Left ventricle myocardium inferior (tissue), 1 donor: ENCODE data around the gene MTMR6. TPM values are rescaled to one million over a fixed set of nuclear protein-coding genes. Genes with fewer than 3 reads are reported as not detected.
"Not testable (repeated sequence)": the region's sequence is repeated elsewhere in the genome, so short reads cannot be mapped to it uniquely, and the experiment has no call there.

Source experiments
- DNase-seq: peaks from one replicate; pipeline ENCODE4 v3.0.0-alpha.2; 2020
- H3K27ac ChIP-seq: fragments of 200-600 bp; replicated peaks from 2 replicates; pipeline ENCODE4 v1.8.0; 2021
- H3K27me3 ChIP-seq: fragments of 200-600 bp; 2 replicates; pipeline ENCODE4 v1.8.0; 2021; ENCODE audit warnings: low read depth
- H3K36me3 ChIP-seq: fragments of 200-600 bp; 2 replicates; pipeline ENCODE4 v1.8.0; 2021
- H3K4me1 ChIP-seq: fragments of 200-600 bp; 2 replicates; pipeline ENCODE4 v1.8.0; 2021
- H3K4me3 ChIP-seq: fragments of 200-600 bp; 2 replicates; pipeline ENCODE4 v1.8.0; 2021; ENCODE audit warnings: mild to moderate bottlenecking, moderate library complexity
- H3K9me3 ChIP-seq: fragments of 200-600 bp; replicated peaks from 2 replicates; pipeline ENCODE4 v1.8.0; 2021
- intact Hi-C: fragments of 100-400 bp; cut with micrococcal nuclease; formaldehyde crosslinking; loops from one replicate; pipeline ENCODE4 v1.11.0; 2022
- total RNA-seq: library from RNA; stranded (reverse); fragmentation: NEBNext Ultra II Directional; extraction: Animal tissue kit (Norgen Biotek cat#: 25700); gene quantifications from one replicate; pipeline ENCODE4 v1.2.1, GENCODE V29; 2021
- TF ChIP-seq, protein P1 (sequence below): fragments of 200-600 bp; IDR thresholded peaks from 2 replicates; pipeline ENCODE4 v1.8.0; 2021; ENCODE audit warnings: antibody characterized with exemption, mild to moderate bottlenecking, borderline replicate concordance
- donor health status: DM: no; HTN: yes; CAD: no; lungs with severe emphysema.

Gene MTMR6
- total RNA-seq, 1 donor from 2014 or later = 17.4 TPM

DNA sequence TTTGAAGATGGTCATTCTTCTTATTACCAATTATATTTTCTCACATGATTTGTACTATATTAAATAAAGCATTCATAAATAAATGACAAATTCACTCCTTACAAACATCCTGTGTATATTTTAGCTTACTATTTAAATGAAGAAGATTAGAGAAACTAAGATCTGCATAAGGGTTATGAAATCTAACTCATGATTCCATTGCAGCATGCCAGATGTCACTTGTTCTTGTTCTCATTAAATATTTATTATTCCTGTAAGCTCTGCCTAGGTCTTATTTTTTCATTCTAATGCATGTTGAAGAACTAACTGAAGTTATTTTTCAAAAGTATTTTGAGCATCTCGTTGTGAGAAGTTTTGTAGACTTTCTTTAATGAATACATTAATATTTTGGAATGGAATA lies 32.5 kb upstream of the MTMR6 start:
- H3K36me3 ChIP-seq = peaks cover 89% of the 10 kb centered on the region
- H3K27ac ChIP-seq = no peak overlapping the region
- no peak for DNase-seq
- TF ChIP-seq, protein P1, sequence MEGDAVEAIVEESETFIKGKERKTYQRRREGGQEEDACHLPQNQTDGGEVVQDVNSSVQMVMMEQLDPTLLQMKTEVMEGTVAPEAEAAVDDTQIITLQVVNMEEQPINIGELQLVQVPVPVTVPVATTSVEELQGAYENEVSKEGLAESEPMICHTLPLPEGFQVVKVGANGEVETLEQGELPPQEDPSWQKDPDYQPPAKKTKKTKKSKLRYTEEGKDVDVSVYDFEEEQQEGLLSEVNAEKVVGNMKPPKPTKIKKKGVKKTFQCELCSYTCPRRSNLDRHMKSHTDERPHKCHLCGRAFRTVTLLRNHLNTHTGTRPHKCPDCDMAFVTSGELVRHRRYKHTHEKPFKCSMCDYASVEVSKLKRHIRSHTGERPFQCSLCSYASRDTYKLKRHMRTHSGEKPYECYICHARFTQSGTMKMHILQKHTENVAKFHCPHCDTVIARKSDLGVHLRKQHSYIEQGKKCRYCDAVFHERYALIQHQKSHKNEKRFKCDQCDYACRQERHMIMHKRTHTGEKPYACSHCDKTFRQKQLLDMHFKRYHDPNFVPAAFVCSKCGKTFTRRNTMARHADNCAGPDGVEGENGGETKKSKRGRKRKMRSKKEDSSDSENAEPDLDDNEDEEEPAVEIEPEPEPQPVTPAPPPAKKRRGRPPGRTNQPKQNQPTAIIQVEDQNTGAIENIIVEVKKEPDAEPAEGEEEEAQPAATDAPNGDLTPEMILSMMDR = no peak
- no peaks in the 10 kb centered on the region for H3K4me1 ChIP-seq
- H3K9me3 ChIP-seq = no peaks in the 10 kb centered on the region
- no peak overlapping the region for H3K4me3 ChIP-seq
- no peaks in the 10 kb centered on the region for H3K27me3 ChIP-seq
- intact Hi-C loops = no loop called here

DNA sequence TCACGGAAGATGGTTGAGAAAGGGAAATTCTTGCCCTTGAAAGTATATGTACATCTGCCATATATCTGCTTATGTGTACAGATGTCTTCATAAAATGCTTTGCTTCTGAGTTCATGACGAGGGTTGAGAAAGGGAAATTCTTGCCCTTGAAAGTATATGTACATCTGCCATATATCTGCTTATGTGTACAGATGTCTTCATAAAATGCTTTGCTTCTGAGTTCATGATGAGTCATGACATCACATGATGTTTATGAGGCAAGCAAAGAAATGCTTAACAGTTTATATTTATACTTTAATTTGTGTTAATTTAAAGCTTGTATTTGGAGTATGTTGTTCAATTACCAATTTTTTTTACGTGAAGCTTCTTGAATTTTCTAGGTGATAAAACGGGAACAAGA lies 31.7 kb upstream of the MTMR6 start:
- H3K9me3 ChIP-seq, H3K27ac ChIP-seq, H3K27me3 ChIP-seq, intact Hi-C loops, H3K4me1 ChIP-seq, H3K4me3 ChIP-seq, DNase-seq: not testable (repeated sequence)
- peaks cover 89% of the 10 kb centered on the region for H3K36me3 ChIP-seq

DNA sequence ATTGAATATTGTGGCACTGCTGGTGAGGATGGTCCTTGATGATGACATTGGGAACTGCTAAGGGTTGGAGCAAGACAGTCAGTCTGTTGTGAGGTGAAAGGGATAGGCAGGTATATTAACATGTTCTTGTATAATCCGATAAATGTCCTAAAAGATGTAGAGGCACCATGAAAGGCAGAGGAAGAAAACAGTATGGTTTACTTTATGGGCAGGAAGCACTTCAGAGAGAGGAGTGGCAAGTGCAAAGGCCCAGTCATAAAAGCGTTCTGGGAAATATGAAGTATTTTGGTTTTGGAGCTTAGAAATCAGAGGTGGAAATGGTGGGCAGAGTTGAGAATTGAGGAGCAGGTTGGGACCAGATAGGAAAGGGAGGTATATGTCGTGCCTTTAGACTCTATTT lies 23.6 kb upstream of the MTMR6 start:
- Histone ChIP-seq H3K9me3 (no peaks in the 10 kb centered on the region), H3K4me1 (peaks cover 11% of the 10 kb centered on the region), H3K4me3 (no peak overlapping the region), H3K27me3 (no peaks in the 10 kb centered on the region), H3K27ac (no peak overlapping the region), H3K36me3 (peaks cover 77% of the 10 kb centered on the region)
- TF ChIP-seq, protein P1 = no peak
- no peak for DNase-seq
- intact Hi-C loops = no loop called here

DNA sequence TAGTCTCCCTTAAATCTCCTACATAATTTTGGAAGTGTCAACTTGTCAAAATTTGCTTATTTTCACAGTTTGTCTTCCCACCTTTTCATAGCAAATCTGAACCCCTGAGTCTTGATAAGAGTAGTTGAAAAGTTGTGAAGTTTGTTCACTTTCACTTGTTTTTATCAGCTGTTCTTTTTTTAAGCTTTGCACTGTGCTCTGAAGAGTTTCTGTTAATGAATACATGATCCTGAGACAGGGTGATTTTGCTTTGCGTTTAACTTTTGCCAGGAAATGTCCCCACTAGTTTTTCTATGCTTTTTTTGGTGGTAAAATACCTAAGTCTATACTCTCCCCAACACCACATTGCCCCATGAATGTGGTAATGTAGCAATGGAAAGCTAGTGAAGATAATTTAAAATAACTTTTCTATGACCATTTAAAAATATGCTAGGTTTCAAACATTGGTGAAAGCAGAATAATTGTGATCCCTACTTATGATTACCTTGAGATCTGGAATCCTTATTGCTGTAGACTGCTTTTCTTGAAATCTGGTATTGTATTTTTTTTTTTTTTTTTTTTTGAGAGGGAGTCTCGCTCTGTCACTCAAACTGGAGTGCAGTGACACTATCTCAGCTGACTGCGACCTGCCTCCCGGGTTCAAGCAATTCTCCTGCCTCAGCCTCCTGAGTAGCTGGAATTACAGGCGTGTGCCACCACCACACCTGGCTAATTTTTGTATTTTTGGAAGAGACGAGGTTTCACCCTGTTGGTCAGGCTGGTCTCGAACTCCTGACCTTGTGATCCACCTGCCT lies 19.6 kb upstream of the MTMR6 start:
- intact Hi-C loops = no loop called here
- Histone ChIP-seq H3K27ac (no peak overlapping the region), H3K9me3 (no peaks in the 10 kb centered on the region), H3K36me3 (peaks cover 37% of the 10 kb centered on the region), H3K4me1 (peaks cover 27% of the 10 kb centered on the region), H3K27me3 (no peaks in the 10 kb centered on the region), H3K4me3 (no peak overlapping the region)
- DNase-seq = no peak
- TF ChIP-seq, protein P1 = no peak

DNA sequence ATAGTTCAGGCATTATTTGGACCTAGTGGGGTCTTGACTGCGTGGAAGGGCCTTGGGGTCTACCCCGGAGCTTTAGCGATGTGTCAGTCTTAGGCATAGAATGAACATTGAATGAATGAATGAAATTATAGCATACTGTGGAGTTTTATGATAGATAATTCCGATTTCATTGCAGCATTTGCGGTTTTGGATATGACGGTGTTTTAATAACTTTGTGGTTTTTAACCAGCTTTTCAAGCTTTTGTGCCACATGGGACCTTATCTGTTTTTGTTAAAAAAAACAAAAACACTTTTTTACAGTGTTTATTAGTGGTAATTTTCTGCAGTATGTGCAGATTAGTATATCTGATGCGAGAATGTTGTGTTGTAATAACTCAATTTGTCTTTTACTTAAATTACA lies 14.8 kb upstream of the MTMR6 start:
- H3K27me3 ChIP-seq = peaks cover 8% of the 10 kb centered on the region
- peak overlapping the region; percentile 87 for H3K4me3 ChIP-seq
- H3K36me3 ChIP-seq = no peaks in the 10 kb centered on the region
- intact Hi-C loops = no loop called here
- H3K27ac ChIP-seq = peak overlapping the region; percentile 92
- TF ChIP-seq, protein P1 = no peak
- DNase-seq = no peak
- H3K9me3 ChIP-seq = no peaks in the 10 kb centered on the region
- H3K4me1 ChIP-seq = peaks cover 28% of the 10 kb centered on the region

DNA sequence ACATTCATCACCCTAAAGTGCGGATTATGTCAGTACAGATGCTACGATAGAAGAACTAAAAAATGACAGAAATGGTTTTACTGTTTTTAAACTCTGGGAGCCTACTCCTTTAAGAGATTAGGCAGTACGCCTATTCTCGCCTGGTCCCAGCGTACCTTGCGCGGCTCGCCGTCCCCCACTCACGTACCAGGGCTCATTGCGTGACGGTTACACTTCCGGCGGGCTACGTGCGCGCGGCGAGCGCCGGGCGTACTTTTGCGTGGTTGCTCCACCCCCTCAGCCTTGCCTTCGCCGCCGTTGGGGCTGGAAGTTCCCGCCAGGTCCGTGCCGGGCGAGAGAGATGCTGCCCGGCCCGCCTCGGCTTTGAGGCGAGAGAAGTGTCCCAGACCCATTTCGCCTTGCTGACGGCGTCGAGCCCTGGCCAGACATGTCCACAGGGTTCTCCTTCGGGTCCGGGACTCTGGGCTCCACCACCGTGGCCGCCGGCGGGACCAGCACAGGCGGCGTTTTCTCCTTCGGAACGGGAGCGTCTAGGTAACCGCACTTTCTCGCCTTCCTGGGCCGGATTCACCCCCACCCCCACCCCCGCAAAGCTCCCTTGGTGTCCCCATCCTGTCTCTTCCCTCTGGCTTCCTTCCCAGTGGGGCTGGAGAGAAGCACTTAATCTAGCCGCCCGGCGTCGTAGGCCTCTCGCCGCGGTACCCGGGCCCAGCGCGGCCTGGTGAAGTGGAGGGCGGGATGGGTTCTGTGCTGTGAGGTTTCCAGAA lies 14.2 kb upstream of the MTMR6 start, which contains the start of gene NUP58:
Gene NUP58, plus strand, starts transcription at position 279 of the 767 bp plus-strand sequence. Its CDS starts 149 bp downstream, at position 428.
- H3K4me3 ChIP-seq = peak within 1 kb of the TSS; percentile 87
- intact Hi-C loops = no loop called here
- peak; percentile 96 for DNase-seq
- TF ChIP-seq, protein P1 = no peak
- H3K9me3 ChIP-seq = no peaks in the 10 kb centered on the region
- peak within 1 kb of the TSS; percentile 92 for H3K27ac ChIP-seq
- peaks cover 14% of the 10 kb centered on the region for H3K27me3 ChIP-seq
- H3K36me3 ChIP-seq = no peaks in the 10 kb centered on the region
- peaks cover 28% of the 10 kb centered on the region for H3K4me1 ChIP-seq
